Neural crest cell (in vitro differentiated cells): Measurements from ENCODE around the gene CHN2. TPM values are rescaled to one million over a fixed set of nuclear protein-coding genes. Genes with fewer than 3 reads are reported as not detected.

Experiments
- DNase-seq: peaks from one replicate; pipeline ENCODE4 v3.0.0; 2021; ENCODE audit warnings: low read depth, mixed read lengths, low spot score
- H3K27ac Mint-ChIP-seq: one replicate; pipeline ENCODE4 v1.8.0; 2021; ENCODE audit warnings: mild to moderate bottlenecking, mixed read lengths; ENCODE audit not compliant: unreplicated experiment
- H3K27me3 Mint-ChIP-seq: 2 replicates; pipeline ENCODE4 v1.8.0; 2021; ENCODE audit warnings: low read depth, mild to moderate bottlenecking, mixed read lengths
- H3K36me3 Mint-ChIP-seq: 2 replicates; pipeline ENCODE4 v1.8.0; 2021; ENCODE audit warnings: low read depth, mild to moderate bottlenecking, mixed read lengths
- H3K4me1 Mint-ChIP-seq: 2 replicates; pipeline ENCODE4 v1.8.0; 2021; ENCODE audit warnings: mixed read lengths
- H3K4me3 Mint-ChIP-seq: one replicate; pipeline ENCODE4 v1.8.0; 2021; ENCODE audit warnings: mild to moderate bottlenecking, mixed read lengths
- H3K9me3 Mint-ChIP-seq: 2 replicates; pipeline ENCODE4 v1.8.0; 2021; ENCODE audit warnings: mixed read lengths
- total RNA-seq: library from RNA; stranded (reverse); gene quantifications from 2 replicates; pipeline ENCODE4 v1.2.1, GENCODE V29; 2021
- TF ChIP-seq, protein P1 (sequence below): fragments of 200-600 bp; sonication (generic); conservative IDR thresholded peaks from 2 replicates; pipeline ENCODE4 v1.5.0; 2021; ENCODE audit warnings: antibody characterized with exemption, mild to moderate bottlenecking

Gene CHN2
- total RNA-seq, 1 donor from 2014 or later = 15.4 TPM

DNA sequence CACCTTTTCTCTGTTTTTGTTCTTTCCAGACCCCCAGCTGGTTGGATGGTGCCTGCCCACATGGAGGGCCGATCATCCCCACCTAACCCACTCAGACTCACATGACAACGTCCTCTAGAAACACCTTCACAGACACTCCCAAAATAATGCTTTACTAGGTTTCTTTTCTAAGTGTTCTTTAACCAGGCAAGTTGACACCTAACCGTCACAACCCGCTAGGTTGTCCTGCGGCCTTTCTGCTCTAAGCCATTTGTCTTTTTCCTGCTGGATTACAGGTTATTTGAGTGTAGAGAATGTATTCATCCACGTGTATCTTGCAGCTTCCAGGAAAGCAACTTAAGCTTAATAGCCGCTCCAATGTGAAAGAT, 54.8 kb downstream of the CHN2 start:
- H3K27ac Mint-ChIP-seq = no peak overlapping the region
- DNase-seq = no peak
- no peak overlapping the region for H3K4me3 Mint-ChIP-seq
- peaks cover 10% of the 10 kb centered on the region for H3K4me1 Mint-ChIP-seq
- no peaks in the 10 kb centered on the region for H3K36me3 Mint-ChIP-seq
- no peaks in the 10 kb centered on the region for H3K27me3 Mint-ChIP-seq
- TF ChIP-seq, protein P1, sequence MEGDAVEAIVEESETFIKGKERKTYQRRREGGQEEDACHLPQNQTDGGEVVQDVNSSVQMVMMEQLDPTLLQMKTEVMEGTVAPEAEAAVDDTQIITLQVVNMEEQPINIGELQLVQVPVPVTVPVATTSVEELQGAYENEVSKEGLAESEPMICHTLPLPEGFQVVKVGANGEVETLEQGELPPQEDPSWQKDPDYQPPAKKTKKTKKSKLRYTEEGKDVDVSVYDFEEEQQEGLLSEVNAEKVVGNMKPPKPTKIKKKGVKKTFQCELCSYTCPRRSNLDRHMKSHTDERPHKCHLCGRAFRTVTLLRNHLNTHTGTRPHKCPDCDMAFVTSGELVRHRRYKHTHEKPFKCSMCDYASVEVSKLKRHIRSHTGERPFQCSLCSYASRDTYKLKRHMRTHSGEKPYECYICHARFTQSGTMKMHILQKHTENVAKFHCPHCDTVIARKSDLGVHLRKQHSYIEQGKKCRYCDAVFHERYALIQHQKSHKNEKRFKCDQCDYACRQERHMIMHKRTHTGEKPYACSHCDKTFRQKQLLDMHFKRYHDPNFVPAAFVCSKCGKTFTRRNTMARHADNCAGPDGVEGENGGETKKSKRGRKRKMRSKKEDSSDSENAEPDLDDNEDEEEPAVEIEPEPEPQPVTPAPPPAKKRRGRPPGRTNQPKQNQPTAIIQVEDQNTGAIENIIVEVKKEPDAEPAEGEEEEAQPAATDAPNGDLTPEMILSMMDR = no peak
- H3K9me3 Mint-ChIP-seq = no peaks in the 10 kb centered on the region

DNA sequence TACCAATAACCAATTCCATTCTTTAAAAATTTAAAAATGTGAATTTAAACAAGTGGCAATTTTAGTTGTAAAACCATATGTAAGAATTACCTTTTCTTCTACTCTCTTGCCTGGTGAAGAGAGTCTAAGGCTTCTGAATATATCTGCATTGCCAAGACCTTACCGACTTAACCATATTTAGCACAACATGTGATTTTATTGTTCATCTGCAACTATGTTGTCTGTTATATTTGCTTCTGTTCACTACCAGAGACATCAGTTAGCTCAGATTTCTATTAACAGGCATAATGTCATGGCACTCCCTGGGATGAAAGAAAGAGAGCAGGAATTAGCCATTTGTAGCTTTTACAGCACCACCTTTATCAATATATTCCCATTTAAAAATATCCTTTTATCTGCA, 55.3 kb downstream of the CHN2 start:
- Mint-ChIP-seq H3K4me1 (peaks cover 14% of the 10 kb centered on the region), H3K4me3 (no peak overlapping the region), H3K27me3 (no peaks in the 10 kb centered on the region), H3K27ac (no peak overlapping the region), H3K9me3 (no peaks in the 10 kb centered on the region), H3K36me3 (no peaks in the 10 kb centered on the region)
- TF ChIP-seq, protein P1 = no peak
- DNase-seq = no peak

DNA sequence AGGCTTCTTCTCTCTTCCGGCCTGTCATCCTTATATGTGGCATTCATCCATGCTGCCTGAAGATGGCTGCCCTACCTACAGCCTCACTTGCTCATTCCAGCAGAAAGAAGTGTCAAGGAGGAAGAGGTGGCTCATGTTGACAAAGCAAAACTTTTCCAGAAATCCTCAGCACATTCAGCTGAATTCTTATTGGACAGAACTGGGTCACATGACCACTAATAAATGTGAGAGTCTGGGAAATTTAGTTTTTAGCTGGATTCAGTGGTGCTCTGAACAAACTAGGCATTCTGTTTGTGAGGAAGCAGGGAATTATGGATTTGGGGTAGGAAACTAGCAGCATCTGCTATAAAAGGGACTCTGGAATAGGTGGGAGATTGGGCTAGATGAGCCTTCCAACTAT, 58.6 kb downstream of the CHN2 start:
- no peak for DNase-seq
- Mint-ChIP-seq H3K36me3 (no peaks in the 10 kb centered on the region), H3K27me3 (no peaks in the 10 kb centered on the region), H3K4me1 (peaks cover 8% of the 10 kb centered on the region), H3K9me3 (no peaks in the 10 kb centered on the region), H3K27ac (no peak overlapping the region), H3K4me3 (no peak overlapping the region)
- TF ChIP-seq, protein P1 = no peak

DNA sequence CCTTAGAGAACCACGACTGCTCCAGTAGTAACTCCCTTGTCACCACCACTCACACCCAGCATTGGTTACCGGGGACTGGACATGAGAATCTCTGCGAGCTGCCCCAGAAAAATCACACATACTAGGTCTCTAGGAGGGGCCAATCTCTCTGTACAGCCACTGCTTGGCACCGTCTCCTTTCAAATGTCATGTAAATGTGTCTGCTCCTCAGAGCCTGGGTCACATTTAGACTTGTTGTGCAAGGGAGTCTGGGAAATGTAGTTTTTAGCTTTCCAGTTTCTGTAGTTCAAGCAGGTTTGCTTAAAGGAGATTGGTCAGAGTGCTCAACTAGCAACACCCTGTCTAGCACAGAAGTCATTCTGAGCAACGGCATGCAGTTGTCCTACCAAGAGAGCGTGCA, 60.0 kb downstream of the CHN2 start:
- Mint-ChIP-seq H3K9me3 (no peaks in the 10 kb centered on the region), H3K27me3 (no peaks in the 10 kb centered on the region), H3K27ac (no peak overlapping the region), H3K36me3 (no peaks in the 10 kb centered on the region), H3K4me1 (peaks cover 8% of the 10 kb centered on the region), H3K4me3 (no peak overlapping the region)
- TF ChIP-seq, protein P1 = no peak
- DNase-seq = no peak

DNA sequence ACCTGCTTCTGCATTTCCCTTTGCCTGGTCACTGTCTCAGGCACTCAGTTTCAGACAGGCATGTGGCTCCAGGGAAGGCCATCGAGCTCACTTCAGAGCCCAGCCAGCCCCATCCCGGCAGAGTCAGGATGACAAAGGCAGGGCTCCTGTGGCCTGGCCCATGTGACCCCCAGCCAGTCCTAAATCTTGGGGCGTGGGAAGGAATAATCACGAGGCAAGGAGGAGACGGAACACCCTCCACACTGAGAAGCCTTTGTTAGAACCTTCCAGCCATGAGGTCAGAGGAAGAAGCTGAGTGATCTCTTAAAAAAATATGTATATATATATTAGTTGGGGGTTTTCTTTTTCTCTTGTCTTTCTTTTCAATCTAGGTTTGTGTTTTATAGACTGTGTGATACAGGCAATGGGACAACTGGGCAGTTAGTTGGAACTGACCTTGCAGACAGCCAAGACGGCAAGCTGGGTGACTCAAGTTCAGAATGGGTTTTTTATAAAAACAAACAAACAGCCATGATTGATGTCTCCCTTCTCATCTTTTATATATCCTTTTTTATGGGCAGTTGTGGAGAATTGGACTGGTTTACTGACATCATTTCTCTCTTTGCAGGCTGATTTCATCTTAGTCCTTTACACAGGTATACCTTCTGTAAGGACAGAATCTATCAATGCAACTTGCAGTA, 60.8 kb downstream of the CHN2 start:
- DNase-seq = no peak
- H3K36me3 Mint-ChIP-seq = no peaks in the 10 kb centered on the region
- H3K4me3 Mint-ChIP-seq = no peak overlapping the region
- peaks cover 8% of the 10 kb centered on the region for H3K4me1 Mint-ChIP-seq
- H3K27me3 Mint-ChIP-seq = no peaks in the 10 kb centered on the region
- TF ChIP-seq, protein P1 = no peak
- no peak overlapping the region for H3K27ac Mint-ChIP-seq
- H3K9me3 Mint-ChIP-seq = no peaks in the 10 kb centered on the region
